HepG2 (cell line): ENCODE data around the gene SLC6A6. TPM values are rescaled to one million over a fixed set of nuclear protein-coding genes. Genes with fewer than 3 reads are reported as not detected.

Experiments
- ATAC-seq: fragments of 200-7000 bp; cut with Tn5 transposase; 3 replicates; pipeline ENCODE4 v1.9.1; 2020; ENCODE audit warnings: mild to moderate bottlenecking, moderate library complexity
- BruUV-seq: library from RNA; stranded (reverse); fragments of 400-500 nt; replicated peaks from 2 replicates; lab custom pipeline; 2021; lab: Mats Ljungman, UMichigan
- CTCF ChIA-PET: fragments of 300-600 bp; formaldehyde crosslinking; extraction: SDS; loops from one replicate; lab custom pipeline; 2021; ENCODE audit warnings: low total read pairs, inconsistent platforms, low intra/inter-chr PET ratio; lab: Yijun Ruan, JAX
- POLR2A ChIA-PET: fragments of 350-600 bp; sonication (Branson Sonifier 250); formaldehyde crosslinking; loops from one replicate; lab custom pipeline; 2020; ENCODE audit warnings: antibody characterized with exemption, inconsistent platforms; lab: Yijun Ruan, JAX
- DNase-seq: peaks from one replicate; pipeline ENCODE4 v3.0.0-alpha.2; 2015; ENCODE audit warnings: low spot score
- FAIRE-seq: peaks from 3 replicates; lab custom pipeline; 2011; peaks lifted over from hg19 to GRCh38; lab: Jason Lieb, UNC
- H2AFZ ChIP-seq: one replicate; pipeline ENCODE4 v1.6.1; 2011; ENCODE audit warnings: low read length, inconsistent platforms
- H3K27ac ChIP-seq: fragments of 300-600 bp; 3 replicates; pipeline ENCODE4 v1.8.0; 2011; ENCODE audit warnings: mixed run types, mild to moderate bottlenecking, mixed read lengths, low read length, inconsistent platforms; ENCODE audit not compliant: insufficient read depth; ENCODE audit errors: extremely low read length
- H3K27me3 ChIP-seq, 2 experiments: fragments of 200-600 bp in 1 of 2; 2 replicates in 1 of 2; 3 replicates in 1 of 2; pipeline versions ENCODE4 v1.6.0 to v1.8.0; 2011; ENCODE audit warnings: low read length in 2 of 2, mild to moderate bottlenecking in 2 of 2, moderate library complexity in 2 of 2, inconsistent platforms in 1 of 2; ENCODE audit not compliant: insufficient read depth in 2 of 2, control insufficient read depth in 1 of 2
- H3K36me3 ChIP-seq, 2 experiments: fragments of 200-600 bp in 1 of 2; replicated peaks in 1 of 2; 2 replicates in 1 of 2; 3 replicates in 1 of 2; pipeline versions ENCODE4 v1.5.1 to v1.8.0; 2011; ENCODE audit warnings: low read length in 2 of 2, inconsistent platforms in 1 of 2; ENCODE audit not compliant: insufficient read depth in 2 of 2, control insufficient read depth in 1 of 2
- H3K4me1 ChIP-seq: 2 replicates; pipeline ENCODE4 v1.5.1; 2012; ENCODE audit warnings: low read length, inconsistent platforms; ENCODE audit not compliant: insufficient read depth
- H3K4me2 ChIP-seq: 2 replicates; pipeline ENCODE4 v1.6.0; 2011; ENCODE audit warnings: low read depth, low read length, inconsistent platforms
- H3K4me3 ChIP-seq, 3 experiments: fragments of 200-600 bp in 1 of 3; sonication (generic), shearing (Covaris generic) in 1 of 3; replicated peaks in 1 of 3; 2 replicates each; pipeline ENCODE4 v1.5.1; 2011 to 2016; ENCODE audit warnings: low read length in 3 of 3, inconsistent platforms in 2 of 3, low read depth in 2 of 3, mild to moderate bottlenecking in 2 of 3, control low read depth in 1 of 3, mixed read lengths in 1 of 3; ENCODE audit not compliant: insufficient read depth in 1 of 3
- H3K79me2 ChIP-seq: one replicate; pipeline ENCODE4 v1.6.1; 2011; ENCODE audit warnings: low read length, inconsistent platforms; ENCODE audit not compliant: insufficient read depth
- H3K9ac ChIP-seq: 2 replicates; pipeline ENCODE4 v1.6.0; 2011; ENCODE audit warnings: mild to moderate bottlenecking, low read depth, low read length, inconsistent platforms; ENCODE audit not compliant: insufficient read depth
- H3K9me3 ChIP-seq: 2 replicates; pipeline ENCODE4 v1.5.1; 2012; ENCODE audit warnings: mild to moderate bottlenecking, low read length
- H4K20me1 ChIP-seq: 2 replicates; pipeline ENCODE4 v1.6.0; 2011; ENCODE audit warnings: inconsistent platforms, mild to moderate bottlenecking, low read length, moderate library complexity; ENCODE audit not compliant: insufficient read depth
- CBX2 ChIP-seq, 2 experiments: fragments of 200-600 bp in 1 of 2; sonication (generic); formaldehyde crosslinking in 1 of 2; IDR thresholded peaks; 2 replicates each; pipeline versions ENCODE4 v1.7.0 to v1.8.1; 2018 to 2022; ENCODE audit warnings: low read depth in 2 of 2, low read length in 1 of 2, mild to moderate bottlenecking in 1 of 2, missing genetic modification reagents in 1 of 2
- EZH2 ChIP-seq: conservative IDR thresholded peaks from 2 replicates; pipeline ENCODE4 v1.6.1; 2012; ENCODE audit warnings: mild to moderate bottlenecking, low read depth, low read length, moderate library complexity
- PATZ1 ChIP-seq: sonication (generic); formaldehyde crosslinking; IDR thresholded peaks from 2 replicates; pipeline ENCODE4 v1.4.0; 2020; ENCODE audit warnings: missing genetic modification reagents
- PRMT3 ChIP-seq: sonication (generic); formaldehyde crosslinking; IDR thresholded peaks from 2 replicates; pipeline ENCODE4 v1.8.1; 2022; ENCODE audit warnings: low read depth, mild to moderate bottlenecking, moderate library complexity, missing genetic modification reagents, borderline replicate concordance
- THAP8 ChIP-seq: sonication (generic); formaldehyde crosslinking; IDR thresholded peaks from 2 replicates; pipeline ENCODE4 v1.5.1; 2020; ENCODE audit warnings: missing genetic modification reagents, mild to moderate bottlenecking, borderline replicate concordance
- ZFP62 ChIP-seq: sonication (generic); formaldehyde crosslinking; IDR thresholded peaks from 2 replicates; pipeline ENCODE4 v1.4.0; 2020; ENCODE audit warnings: missing genetic modification reagents
- ZNF256 ChIP-seq: sonication (generic); formaldehyde crosslinking; conservative IDR thresholded peaks from 2 replicates; pipeline ENCODE4 v1.4.0; 2020; ENCODE audit warnings: missing genetic modification reagents
- ZNF503 ChIP-seq: sonication (generic); formaldehyde crosslinking; IDR thresholded peaks from 2 replicates; pipeline ENCODE4 v1.4.0; 2020; ENCODE audit warnings: missing genetic modification reagents
- ZNF780A ChIP-seq: sonication (generic); formaldehyde crosslinking; IDR thresholded peaks from 2 replicates; pipeline ENCODE4 v1.8.0; 2022; ENCODE audit warnings: mild to moderate bottlenecking, missing genetic modification reagents, moderate library complexity
- WGBS: methylation state at CpG from one replicate; pipeline ENCODE4 v1.1.6; 2017; ENCODE audit warnings: low lambda C conversion rate; 5-methylcytosine and 5-hydroxymethylcytosine counted together
- in situ Hi-C: cut with HindIII; loops from 2 replicates; pipeline ENCODE4 v1.10.0; 2017; ENCODE audit warnings: low pct_unique_long_range_greater_than_20kb; ENCODE audit not compliant: extremely low pct_ligation_motif_present
- intact Hi-C: fragments of 100-400 bp; cut with micrococcal nuclease; formaldehyde crosslinking; loops from one replicate; pipeline ENCODE4 v1.10.0; 2022; ENCODE audit not compliant: unreplicated experiment
- polyA plus RNA-seq, 8 experiments: library from polyadenylated mRNA; depleted of rRNA in 3 of 8; stranded (reverse) in 7 of 8; unstranded in 1 of 8; fragments of >200 nt; fragmentation: Illumina TruSeq in 4 of 8; extraction: Trizol in 4 of 8; gene quantifications; 2 replicates each; pipeline versions ENCODE4 v1.2.1 to v1.2.3, GENCODE V29; 2011 to 2016; ENCODE audit warnings: low read depth in 4 of 8, missing spikeins in 1 of 8, mixed read lengths in 1 of 8; ENCODE audit not compliant: insufficient read depth in 1 of 8
- total RNA-seq, 5 experiments: library from RNA; depleted of rRNA; stranded (reverse); fragments of >200 nt; fragmentation: Illumina TruSeq; extraction: Trizol; gene quantifications; 2 replicates each; pipeline ENCODE4 v1.2.3, GENCODE V29; 2016; ENCODE audit warnings: low read depth in 1 of 5
- TF ChIP-seq, protein P1 (sequence below): sonication (generic); formaldehyde crosslinking; IDR thresholded peaks from 2 replicates; pipeline ENCODE4 v1.4.0; 2020; ENCODE audit warnings: missing genetic modification reagents
- TF ChIP-seq, protein P2 (sequence below): sonication (generic); formaldehyde crosslinking; IDR thresholded peaks from 2 replicates; pipeline ENCODE4 v1.5.0; 2020; ENCODE audit warnings: missing genetic modification reagents

SLC6A6 gene
- total and polyA plus RNA-seq, 2 of the 13 experiments (the other 11 are each of a cell fraction or from before 2014, with no cell fraction given), result 14.1 to 20.7 TPM

GRCh38 chr3:14413381-14414071, 11.1 kb downstream of the SLC6A6 start:
- Histone ChIP-seq H3K27ac (no peak overlapping the region), H3K79me2 (peaks cover 10% of the 10 kb centered on the region), H4K20me1 (no peaks in the 10 kb centered on the region), H2AFZ (no peak overlapping the region), H3K4me1 (peaks cover 17% of the 10 kb centered on the region), H3K4me3 (no peak overlapping the region), H3K36me3 (peaks cover 6 to 30% of the 10 kb centered on the region in 2 experiments; a peak in 4 of 5 replicates), H3K4me2 (no peak overlapping the region), H3K9ac (no peak overlapping the region), H3K27me3 (no peaks in the 10 kb centered on the region), H3K9me3 (no peaks in the 10 kb centered on the region)
- ATAC-seq (no peak), FAIRE-seq (no peak), DNase-seq (no peak)
- POLR2A ChIA-PET, result no interaction called here
- in situ Hi-C loops (no loop called here), intact Hi-C loops (no loop called here)
- CTCF ChIA-PET, result no interaction called here
- TF ChIP-seq, protein P1, sequence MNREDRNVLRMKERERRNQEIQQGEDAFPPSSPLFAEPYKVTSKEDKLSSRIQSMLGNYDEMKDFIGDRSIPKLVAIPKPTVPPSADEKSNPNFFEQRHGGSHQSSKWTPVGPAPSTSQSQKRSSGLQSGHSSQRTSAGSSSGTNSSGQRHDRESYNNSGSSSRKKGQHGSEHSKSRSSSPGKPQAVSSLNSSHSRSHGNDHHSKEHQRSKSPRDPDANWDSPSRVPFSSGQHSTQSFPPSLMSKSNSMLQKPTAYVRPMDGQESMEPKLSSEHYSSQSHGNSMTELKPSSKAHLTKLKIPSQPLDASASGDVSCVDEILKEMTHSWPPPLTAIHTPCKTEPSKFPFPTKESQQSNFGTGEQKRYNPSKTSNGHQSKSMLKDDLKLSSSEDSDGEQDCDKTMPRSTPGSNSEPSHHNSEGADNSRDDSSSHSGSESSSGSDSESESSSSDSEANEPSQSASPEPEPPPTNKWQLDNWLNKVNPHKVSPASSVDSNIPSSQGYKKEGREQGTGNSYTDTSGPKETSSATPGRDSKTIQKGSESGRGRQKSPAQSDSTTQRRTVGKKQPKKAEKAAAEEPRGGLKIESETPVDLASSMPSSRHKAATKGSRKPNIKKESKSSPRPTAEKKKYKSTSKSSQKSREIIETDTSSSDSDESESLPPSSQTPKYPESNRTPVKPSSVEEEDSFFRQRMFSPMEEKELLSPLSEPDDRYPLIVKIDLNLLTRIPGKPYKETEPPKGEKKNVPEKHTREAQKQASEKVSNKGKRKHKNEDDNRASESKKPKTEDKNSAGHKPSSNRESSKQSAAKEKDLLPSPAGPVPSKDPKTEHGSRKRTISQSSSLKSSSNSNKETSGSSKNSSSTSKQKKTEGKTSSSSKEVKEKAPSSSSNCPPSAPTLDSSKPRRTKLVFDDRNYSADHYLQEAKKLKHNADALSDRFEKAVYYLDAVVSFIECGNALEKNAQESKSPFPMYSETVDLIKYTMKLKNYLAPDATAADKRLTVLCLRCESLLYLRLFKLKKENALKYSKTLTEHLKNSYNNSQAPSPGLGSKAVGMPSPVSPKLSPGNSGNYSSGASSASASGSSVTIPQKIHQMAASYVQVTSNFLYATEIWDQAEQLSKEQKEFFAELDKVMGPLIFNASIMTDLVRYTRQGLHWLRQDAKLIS (CRISPR knock-in tag), result no peak
- TF ChIP-seq THAP8 (CRISPR knock-in tag), result no peak
- TF ChIP-seq CBX2 (IDR thresholded peaks at IDR 0.05; ENCODE audit: low read depth, low read length), result no peak
- TF ChIP-seq CBX2 (CRISPR knock-in tag; IDR thresholded peaks at IDR 0.05; ENCODE audit: low read depth), result no peak
- TF ChIP-seq PRMT3, result no peak
- TF ChIP-seq EZH2, result no peak
- no peak for TF ChIP-seq ZNF503 (CRISPR knock-in tag)
- no peak for TF ChIP-seq ZNF780A
- no peak for TF ChIP-seq ZFP62
- no peak for TF ChIP-seq PATZ1
- no peak for TF ChIP-seq ZNF256 (CRISPR knock-in tag)
- TF ChIP-seq, protein P2, sequence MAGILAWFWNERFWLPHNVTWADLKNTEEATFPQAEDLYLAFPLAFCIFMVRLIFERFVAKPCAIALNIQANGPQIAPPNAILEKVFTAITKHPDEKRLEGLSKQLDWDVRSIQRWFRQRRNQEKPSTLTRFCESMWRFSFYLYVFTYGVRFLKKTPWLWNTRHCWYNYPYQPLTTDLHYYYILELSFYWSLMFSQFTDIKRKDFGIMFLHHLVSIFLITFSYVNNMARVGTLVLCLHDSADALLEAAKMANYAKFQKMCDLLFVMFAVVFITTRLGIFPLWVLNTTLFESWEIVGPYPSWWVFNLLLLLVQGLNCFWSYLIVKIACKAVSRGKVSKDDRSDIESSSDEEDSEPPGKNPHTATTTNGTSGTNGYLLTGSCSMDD (CRISPR knock-in tag), result no peak
- no TSS peak for BruUV-seq
- WGBS, result 87% methylated on average over 9 of the region's 11 CpGs
